ENCODE data around the gene MFAP2. TPM values are rescaled to one million over a fixed set of nuclear protein-coding genes. Genes with fewer than 3 reads are reported as not detected.
A peak's percentile ranks its signal among the peaks of the same experiment; 100 is the strongest.

MFAP2 gene
- total RNA-seq, 1 experiment from 2014 or later = 12.9 TPM

DNA sequence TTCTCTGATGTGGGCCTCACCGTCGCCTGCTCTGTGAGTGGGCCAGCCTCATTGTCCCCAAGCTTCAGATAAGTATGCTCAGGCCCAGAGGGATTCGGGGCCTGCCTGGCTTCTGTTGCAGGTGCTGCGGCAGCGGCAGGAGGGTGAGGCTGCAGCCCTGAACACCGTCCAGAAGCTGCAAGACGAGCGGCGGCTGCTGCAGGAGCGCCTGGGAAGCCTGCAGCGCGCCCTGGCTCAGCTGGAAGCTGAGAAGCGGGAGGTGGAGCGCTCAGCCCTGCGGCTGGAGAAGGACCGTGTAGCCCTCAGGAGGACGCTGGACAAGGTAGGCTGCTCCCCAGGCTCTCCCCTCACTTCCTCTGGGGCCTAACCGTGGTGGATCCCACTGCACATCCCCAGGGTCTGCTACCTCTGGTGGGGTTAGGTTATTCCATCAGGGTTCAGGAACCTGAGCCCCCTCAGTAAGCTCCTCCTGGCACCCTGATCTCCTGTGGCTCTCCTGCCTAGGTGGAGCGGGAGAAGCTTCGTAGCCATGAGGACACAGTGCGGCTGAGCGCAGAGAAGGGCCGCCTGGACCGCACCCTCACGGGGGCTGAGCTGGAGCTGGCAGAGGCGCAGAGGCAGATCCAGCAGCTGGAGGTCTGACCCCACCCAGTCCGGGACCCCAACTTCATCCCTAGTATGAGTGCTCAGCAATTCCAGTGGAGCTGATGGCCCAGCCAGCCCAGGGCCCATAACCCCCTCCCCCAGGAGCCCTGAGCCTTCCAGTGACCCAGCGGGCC lies 10.1 kb downstream of the MFAP2 start:
- Histone ChIP-seq H3K4me1 (ENCODE audit: control insufficient read depth, insufficient read depth, low read length) (no peaks in the 10 kb centered on the region), H3K9me3 (ENCODE audit: control insufficient read depth, insufficient read depth, low read depth, low read length) (no peaks in the 10 kb centered on the region), H3K27ac (ENCODE audit: low read length) (no peak overlapping the region), H3K27me3 (ENCODE audit: control insufficient read depth, insufficient read depth, low read length) (no peaks in the 10 kb centered on the region), H3K4me3 (ENCODE audit: low read depth in 2 of 2, low read length in 2 of 2) (no peak overlapping the region), H3K36me3 (ENCODE audit: control insufficient read depth, insufficient read depth, low read length) (no peaks in the 10 kb centered on the region)
- BruUV-seq (replicated peaks) = no TSS peak
- in situ Hi-C loops (cut with HindIII; ENCODE audit: low pct_unique_long_range_greater_than_20kb, low sequenced_read_pairs) (no loop called here), intact Hi-C loops (cut with micrococcal nuclease; ENCODE audit: unreplicated experiment) (no loop called here)
- POLR2A ChIA-PET = no interaction called here
- DNase-seq (ENCODE audit: low read depth, low spot score) (no peak), ATAC-seq (no peak)
- no peak for TF ChIP-seq SIN3A (IDR thresholded peaks at IDR 0.05; ENCODE audit: borderline replicate concordance, insufficient read depth, low read depth, low read length)
- TF ChIP-seq, protein P1, sequence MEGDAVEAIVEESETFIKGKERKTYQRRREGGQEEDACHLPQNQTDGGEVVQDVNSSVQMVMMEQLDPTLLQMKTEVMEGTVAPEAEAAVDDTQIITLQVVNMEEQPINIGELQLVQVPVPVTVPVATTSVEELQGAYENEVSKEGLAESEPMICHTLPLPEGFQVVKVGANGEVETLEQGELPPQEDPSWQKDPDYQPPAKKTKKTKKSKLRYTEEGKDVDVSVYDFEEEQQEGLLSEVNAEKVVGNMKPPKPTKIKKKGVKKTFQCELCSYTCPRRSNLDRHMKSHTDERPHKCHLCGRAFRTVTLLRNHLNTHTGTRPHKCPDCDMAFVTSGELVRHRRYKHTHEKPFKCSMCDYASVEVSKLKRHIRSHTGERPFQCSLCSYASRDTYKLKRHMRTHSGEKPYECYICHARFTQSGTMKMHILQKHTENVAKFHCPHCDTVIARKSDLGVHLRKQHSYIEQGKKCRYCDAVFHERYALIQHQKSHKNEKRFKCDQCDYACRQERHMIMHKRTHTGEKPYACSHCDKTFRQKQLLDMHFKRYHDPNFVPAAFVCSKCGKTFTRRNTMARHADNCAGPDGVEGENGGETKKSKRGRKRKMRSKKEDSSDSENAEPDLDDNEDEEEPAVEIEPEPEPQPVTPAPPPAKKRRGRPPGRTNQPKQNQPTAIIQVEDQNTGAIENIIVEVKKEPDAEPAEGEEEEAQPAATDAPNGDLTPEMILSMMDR (IDR thresholded peaks at IDR 0.05) = no peak
- no peak for TF ChIP-seq POLR2AphosphoS5 (IDR thresholded peaks at IDR 0.05; ENCODE audit: low read depth, low read length)
- TF ChIP-seq TCF7L2 (IDR thresholded peaks at IDR 0.05; ENCODE audit: low read depth, low read length) = no peak
- TF ChIP-seq, protein P2, sequence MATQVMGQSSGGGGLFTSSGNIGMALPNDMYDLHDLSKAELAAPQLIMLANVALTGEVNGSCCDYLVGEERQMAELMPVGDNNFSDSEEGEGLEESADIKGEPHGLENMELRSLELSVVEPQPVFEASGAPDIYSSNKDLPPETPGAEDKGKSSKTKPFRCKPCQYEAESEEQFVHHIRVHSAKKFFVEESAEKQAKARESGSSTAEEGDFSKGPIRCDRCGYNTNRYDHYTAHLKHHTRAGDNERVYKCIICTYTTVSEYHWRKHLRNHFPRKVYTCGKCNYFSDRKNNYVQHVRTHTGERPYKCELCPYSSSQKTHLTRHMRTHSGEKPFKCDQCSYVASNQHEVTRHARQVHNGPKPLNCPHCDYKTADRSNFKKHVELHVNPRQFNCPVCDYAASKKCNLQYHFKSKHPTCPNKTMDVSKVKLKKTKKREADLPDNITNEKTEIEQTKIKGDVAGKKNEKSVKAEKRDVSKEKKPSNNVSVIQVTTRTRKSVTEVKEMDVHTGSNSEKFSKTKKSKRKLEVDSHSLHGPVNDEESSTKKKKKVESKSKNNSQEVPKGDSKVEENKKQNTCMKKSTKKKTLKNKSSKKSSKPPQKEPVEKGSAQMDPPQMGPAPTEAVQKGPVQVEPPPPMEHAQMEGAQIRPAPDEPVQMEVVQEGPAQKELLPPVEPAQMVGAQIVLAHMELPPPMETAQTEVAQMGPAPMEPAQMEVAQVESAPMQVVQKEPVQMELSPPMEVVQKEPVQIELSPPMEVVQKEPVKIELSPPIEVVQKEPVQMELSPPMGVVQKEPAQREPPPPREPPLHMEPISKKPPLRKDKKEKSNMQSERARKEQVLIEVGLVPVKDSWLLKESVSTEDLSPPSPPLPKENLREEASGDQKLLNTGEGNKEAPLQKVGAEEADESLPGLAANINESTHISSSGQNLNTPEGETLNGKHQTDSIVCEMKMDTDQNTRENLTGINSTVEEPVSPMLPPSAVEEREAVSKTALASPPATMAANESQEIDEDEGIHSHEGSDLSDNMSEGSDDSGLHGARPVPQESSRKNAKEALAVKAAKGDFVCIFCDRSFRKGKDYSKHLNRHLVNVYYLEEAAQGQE (IDR thresholded peaks at IDR 0.05; ENCODE audit: insufficient read depth in 1 of 2, low read depth in 2 of 2, low read length in 1 of 2) = no peak
- CTCF ChIA-PET = interaction anchor here (0.5 to 0.6 kb wide), 2 partner anchors 30 to 359 kb away, joined by 3 read pairs; no protein-coding TSS in a partner anchor

GRCh38 chr1:16969651-16970050 lies 10.8 kb downstream of the MFAP2 start:
- TF ChIP-seq TCF7L2 (IDR thresholded peaks at IDR 0.05; ENCODE audit: low read depth, low read length) = no peak
- TF ChIP-seq POLR2AphosphoS5 (IDR thresholded peaks at IDR 0.05; ENCODE audit: low read depth, low read length) = no peak
- TF ChIP-seq, protein P2 (IDR thresholded peaks at IDR 0.05; ENCODE audit: insufficient read depth in 1 of 2, low read depth in 2 of 2, low read length in 1 of 2) = no peak
- no peak for TF ChIP-seq SIN3A (IDR thresholded peaks at IDR 0.05; ENCODE audit: borderline replicate concordance, insufficient read depth, low read depth, low read length)
- TF ChIP-seq, protein P1 (IDR thresholded peaks at IDR 0.05) = no peak
- ChIA-PET CTCF (no interaction called here), POLR2A (no interaction called here)
- BruUV-seq (replicated peaks) = TSS peak; percentile 46
- intact Hi-C loops (cut with micrococcal nuclease; ENCODE audit: unreplicated experiment) (no loop called here), in situ Hi-C loops (cut with HindIII; ENCODE audit: low pct_unique_long_range_greater_than_20kb, low sequenced_read_pairs) (no loop called here)
- H3K4me1 ChIP-seq (ENCODE audit: control insufficient read depth, insufficient read depth, low read length) = no peaks in the 10 kb centered on the region
- no peaks in the 10 kb centered on the region for H3K36me3 ChIP-seq (ENCODE audit: control insufficient read depth, insufficient read depth, low read length)
- H3K27ac ChIP-seq (ENCODE audit: low read length) = no peak overlapping the region
- ATAC-seq = no peak
- no peak overlapping the region for H3K4me3 ChIP-seq (ENCODE audit: low read depth in 2 of 2, low read length in 2 of 2)
- no peaks in the 10 kb centered on the region for H3K9me3 ChIP-seq (ENCODE audit: control insufficient read depth, insufficient read depth, low read depth, low read length)
- H3K27me3 ChIP-seq (ENCODE audit: control insufficient read depth, insufficient read depth, low read length) = no peaks in the 10 kb centered on the region
- no peak for DNase-seq (ENCODE audit: low read depth, low spot score)
